OCI-LY1 (cell line): ENCODE data around the gene COL15A1.

Source experiments
- H2AFZ ChIP-seq: fragments of 200-600 bp; sonication (generic), shearing (Covaris generic); 2 replicates; pipeline ENCODE4 v1.6.0; 2014; ENCODE audit warnings: antibody characterized with exemption, mild to moderate bottlenecking, low read length
- H3F3A ChIP-seq: fragments of 200-600 bp; sonication (generic), shearing (Covaris generic); 2 replicates; pipeline ENCODE4 v1.6.0; 2014; ENCODE audit warnings: mild to moderate bottlenecking, antibody characterized with exemption, low read length, moderate library complexity; ENCODE audit not compliant: insufficient read depth
- H3K27ac ChIP-seq: fragments of 200-600 bp; sonication (generic); 2 replicates; pipeline ENCODE4 v1.5.1; 2014; ENCODE audit warnings: low read length, mixed run types, mild to moderate bottlenecking, low read depth; ENCODE audit not compliant: poor library complexity, severe bottlenecking
- H3K27me3 ChIP-seq: fragments of 200-600 bp; sonication (generic); 2 replicates; pipeline ENCODE4 v1.6.0; 2014; ENCODE audit warnings: antibody characterized with exemption, mild to moderate bottlenecking, low read length, moderate library complexity; ENCODE audit not compliant: insufficient read depth
- H3K36me3 ChIP-seq: fragments of 200-600 bp; sonication (generic); 2 replicates; pipeline ENCODE4 v1.6.1; 2014; ENCODE audit warnings: mild to moderate bottlenecking, antibody characterized with exemption, low read length, moderate library complexity, mixed read lengths; ENCODE audit not compliant: insufficient read depth
- H3K4me1 ChIP-seq: fragments of 200-600 bp; sonication (generic); 2 replicates; pipeline ENCODE4 v1.5.1; 2014; ENCODE audit warnings: mild to moderate bottlenecking, low read length, moderate library complexity; ENCODE audit not compliant: insufficient read depth, severe bottlenecking
- H3K4me2 ChIP-seq: fragments of 200-600 bp; sonication (generic), shearing (Covaris generic); 2 replicates; pipeline ENCODE4 v1.6.1; 2014; ENCODE audit warnings: low read length
- H3K4me3 ChIP-seq: fragments of 200-600 bp; sonication (generic); 2 replicates; pipeline ENCODE4 v1.5.1; 2014; ENCODE audit warnings: low read length, low read depth, mild to moderate bottlenecking, mixed read lengths; ENCODE audit not compliant: poor library complexity, severe bottlenecking
- H3K79me2 ChIP-seq: fragments of 200-600 bp; shearing (Covaris generic); 2 replicates; pipeline ENCODE4 v1.6.1; 2016; ENCODE audit warnings: mixed run types, low read length, mixed read lengths; ENCODE audit not compliant: insufficient read depth
- H3K9ac ChIP-seq: fragments of 200-600 bp; sonication (generic), shearing (Covaris generic); 2 replicates; pipeline ENCODE4 v1.6.1; 2014; ENCODE audit warnings: mild to moderate bottlenecking, low read length, mixed read lengths
- H3K9me2 ChIP-seq: fragments of 200-600 bp; sonication (generic), shearing (Covaris generic); 2 replicates; pipeline ENCODE4 v1.6.1; 2014; ENCODE audit warnings: low read depth, mild to moderate bottlenecking, low read length, mixed read lengths
- H3K9me3 ChIP-seq: fragments of 200-600 bp; shearing (Covaris generic); 2 replicates; pipeline ENCODE4 v1.6.1; 2014; ENCODE audit warnings: low read length, mixed read lengths
- H4K20me1 ChIP-seq: fragments of 200-600 bp; sonication (generic), shearing (Covaris generic); 2 replicates; pipeline ENCODE4 v1.6.0; 2016; ENCODE audit warnings: mild to moderate bottlenecking, low read length; ENCODE audit not compliant: insufficient read depth
- EZH2 ChIP-seq: fragments of 200-600 bp; sonication (generic), shearing (Covaris generic); IDR thresholded peaks from 2 replicates; pipeline ENCODE4 v1.8.0; 2017; ENCODE audit warnings: borderline replicate concordance, mixed run types, mild to moderate bottlenecking, antibody characterized with exemption, low read length, moderate library complexity, mixed read lengths
- TF ChIP-seq, protein P1 (sequence below): fragments of 200-600 bp; sonication (generic), shearing (Covaris generic); IDR thresholded peaks from 2 replicates; pipeline ENCODE4 v1.5.1; 2017; ENCODE audit warnings: mild to moderate bottlenecking, antibody characterized with exemption, low read length, moderate library complexity, mixed read lengths

COL15A1 gene

GRCh38 chr9:98954244-98954610 is 10.5 kb downstream of the COL15A1 start:
- H3K9me3 ChIP-seq, result 0 out of 2 replicates have a peak, but pooled peaks cover 3% of the 10 kb centered on the region
- TF ChIP-seq, protein P1, sequence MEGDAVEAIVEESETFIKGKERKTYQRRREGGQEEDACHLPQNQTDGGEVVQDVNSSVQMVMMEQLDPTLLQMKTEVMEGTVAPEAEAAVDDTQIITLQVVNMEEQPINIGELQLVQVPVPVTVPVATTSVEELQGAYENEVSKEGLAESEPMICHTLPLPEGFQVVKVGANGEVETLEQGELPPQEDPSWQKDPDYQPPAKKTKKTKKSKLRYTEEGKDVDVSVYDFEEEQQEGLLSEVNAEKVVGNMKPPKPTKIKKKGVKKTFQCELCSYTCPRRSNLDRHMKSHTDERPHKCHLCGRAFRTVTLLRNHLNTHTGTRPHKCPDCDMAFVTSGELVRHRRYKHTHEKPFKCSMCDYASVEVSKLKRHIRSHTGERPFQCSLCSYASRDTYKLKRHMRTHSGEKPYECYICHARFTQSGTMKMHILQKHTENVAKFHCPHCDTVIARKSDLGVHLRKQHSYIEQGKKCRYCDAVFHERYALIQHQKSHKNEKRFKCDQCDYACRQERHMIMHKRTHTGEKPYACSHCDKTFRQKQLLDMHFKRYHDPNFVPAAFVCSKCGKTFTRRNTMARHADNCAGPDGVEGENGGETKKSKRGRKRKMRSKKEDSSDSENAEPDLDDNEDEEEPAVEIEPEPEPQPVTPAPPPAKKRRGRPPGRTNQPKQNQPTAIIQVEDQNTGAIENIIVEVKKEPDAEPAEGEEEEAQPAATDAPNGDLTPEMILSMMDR, result no peak
- no peak for TF ChIP-seq EZH2
- H3K4me1 ChIP-seq, result no peaks in the 10 kb centered on the region
- no peak overlapping the region for H3K9ac ChIP-seq
- no peaks in the 10 kb centered on the region; the same call in 1 of the 2 replicates for H3K27me3 ChIP-seq
- no peaks in the 10 kb centered on the region for H3F3A ChIP-seq
- no peaks in the 10 kb centered on the region for H4K20me1 ChIP-seq
- H3K9me2 ChIP-seq, result no peaks in the 10 kb centered on the region
- H3K4me2 ChIP-seq, result no peak overlapping the region
- no peak overlapping the region for H3K4me3 ChIP-seq
- no peaks in the 10 kb centered on the region for H3K79me2 ChIP-seq
- no peak overlapping the region for H3K27ac ChIP-seq
- no peak overlapping the region for H2AFZ ChIP-seq
- H3K36me3 ChIP-seq, result no peaks in the 10 kb centered on the region; the same call in 1 of the 2 replicates

DNA sequence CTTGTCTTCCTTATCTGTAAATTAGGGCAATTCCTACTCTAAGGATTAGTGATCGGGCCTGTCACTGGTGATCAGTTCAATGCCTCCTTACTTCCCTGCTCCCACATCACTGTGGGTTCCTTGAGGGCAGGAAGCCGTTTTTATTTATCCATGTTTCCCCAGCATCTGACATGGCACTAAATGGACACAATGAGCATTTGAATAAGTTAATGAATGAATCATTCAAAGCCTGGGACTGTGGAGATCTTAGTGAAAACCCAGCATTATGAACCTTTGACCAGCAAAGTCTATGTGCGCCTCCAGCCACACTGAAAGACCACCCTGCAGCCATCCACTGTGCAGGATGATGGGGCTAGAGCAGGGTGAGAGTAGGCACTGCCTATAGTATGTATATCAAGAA is 11.6 kb downstream of the COL15A1 start:
- no peaks in the 10 kb centered on the region for H3F3A ChIP-seq
- no peak overlapping the region for H3K4me3 ChIP-seq
- H3K79me2 ChIP-seq, result no peaks in the 10 kb centered on the region
- H2AFZ ChIP-seq, result no peak overlapping the region
- no peak for TF ChIP-seq EZH2
- TF ChIP-seq, protein P1, result no peak
- 0 out of 2 replicates have a peak, but pooled peaks cover 3% of the 10 kb centered on the region for H3K9me3 ChIP-seq
- no peaks in the 10 kb centered on the region for H4K20me1 ChIP-seq
- H3K9ac ChIP-seq, result no peak overlapping the region
- H3K4me1 ChIP-seq, result no peaks in the 10 kb centered on the region
- no peaks in the 10 kb centered on the region; the same call in 1 of the 2 replicates for H3K36me3 ChIP-seq
- no peak overlapping the region for H3K27ac ChIP-seq
- no peaks in the 10 kb centered on the region for H3K9me2 ChIP-seq
- H3K27me3 ChIP-seq, result no peaks in the 10 kb centered on the region; the same call in 1 of the 2 replicates
- H3K4me2 ChIP-seq, result no peak overlapping the region

DNA sequence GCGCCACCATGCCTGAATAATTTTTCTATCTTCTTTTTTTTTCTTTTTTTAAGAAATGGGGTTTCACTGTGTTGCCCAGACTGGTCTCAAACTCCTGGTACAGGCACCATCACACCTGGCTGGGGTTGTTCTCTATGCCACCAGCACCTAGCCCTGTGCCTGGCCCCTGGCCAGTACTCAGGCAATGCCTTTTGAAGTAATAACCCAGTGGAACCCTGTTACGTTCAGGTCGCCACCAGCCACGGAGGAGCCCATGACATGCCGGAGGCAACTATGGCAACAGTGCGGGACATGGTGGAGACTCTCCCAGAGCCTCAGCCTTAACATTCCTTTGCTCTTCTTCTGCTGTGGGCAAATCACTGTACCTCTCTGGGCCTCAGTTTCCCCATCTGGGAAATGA is 14.1 kb downstream of the COL15A1 start:
- H3K27me3 ChIP-seq, result no peaks in the 10 kb centered on the region; the same call in 1 of the 2 replicates
- H3K4me2 ChIP-seq, result no peak overlapping the region
- H3K36me3 ChIP-seq, result no peaks in the 10 kb centered on the region; the same call in 1 of the 2 replicates
- 0 out of 2 replicates have a peak, but pooled peaks cover 3% of the 10 kb centered on the region for H3K9me3 ChIP-seq
- no peaks in the 10 kb centered on the region for H3K9me2 ChIP-seq
- no peak for TF ChIP-seq EZH2
- TF ChIP-seq, protein P1, result no peak
- H3K4me3 ChIP-seq, result no peak overlapping the region
- H3K79me2 ChIP-seq, result no peaks in the 10 kb centered on the region
- H3K9ac ChIP-seq, result no peak overlapping the region
- no peaks in the 10 kb centered on the region for H4K20me1 ChIP-seq
- H3K27ac ChIP-seq, result no peak overlapping the region
- no peaks in the 10 kb centered on the region for H3F3A ChIP-seq
- H2AFZ ChIP-seq, result no peak overlapping the region
- no peaks in the 10 kb centered on the region for H3K4me1 ChIP-seq
